Astrocyte of the cerebellum (primary cell): ENCODE results near the gene SSU72.

ENCODE experiments used
- DNase-seq: peaks from one replicate; pipeline ENCODE4 v3.0.0-alpha.2; 2011; ENCODE audit warnings: low read depth
- H3K4me3 ChIP-seq: 2 replicates; pipeline ENCODE4 v1.5.1; 2011; ENCODE audit warnings: mild to moderate bottlenecking, low read depth, low read length, moderate library complexity
- in situ Hi-C: cut with HindIII; loops from 2 replicates; pipeline ENCODE4 v1.10.0; 2017; ENCODE audit warnings: low sequenced_read_pairs
- TF ChIP-seq, protein P1 (sequence below): IDR thresholded peaks from 2 replicates; pipeline ENCODE4 v1.5.1; 2012; ENCODE audit warnings: low read length, low read depth, moderate library complexity, mild to moderate bottlenecking; ENCODE audit errors: missing control alignments

The SSU72 gene

DNA sequence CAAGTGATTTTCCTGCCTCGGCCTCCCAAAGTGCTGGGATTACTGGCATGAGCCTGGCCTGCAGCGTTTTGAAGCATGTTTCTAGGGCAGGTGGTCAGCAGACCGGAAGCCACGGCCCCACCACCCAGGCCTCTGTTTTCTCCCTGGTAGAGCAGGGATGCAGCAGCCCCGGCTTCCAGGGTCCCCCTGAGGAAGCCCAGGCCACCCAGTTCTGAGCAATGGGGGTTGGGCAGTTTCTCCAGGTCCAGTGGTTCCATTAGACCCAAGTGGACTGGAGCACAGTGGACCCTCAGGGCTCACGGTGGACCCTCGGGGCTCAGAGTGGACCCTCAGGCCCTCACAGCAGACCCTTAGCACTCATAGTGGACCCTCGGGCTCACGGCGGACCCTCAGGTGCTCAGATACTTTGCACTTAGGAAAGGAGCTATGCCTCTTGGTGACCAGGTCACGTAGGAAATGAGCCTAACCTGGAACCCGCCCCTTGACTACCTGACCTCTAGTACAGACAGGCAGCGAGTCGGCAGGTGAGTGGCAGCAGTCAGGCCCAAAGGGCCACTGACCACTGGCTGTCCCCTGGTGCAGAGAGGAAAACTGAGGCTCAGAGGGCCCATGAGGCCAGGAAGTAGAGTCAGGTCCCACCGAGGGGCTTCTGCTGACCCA is 29.8 kb upstream of the SSU72 start:
- TF ChIP-seq, protein P1, sequence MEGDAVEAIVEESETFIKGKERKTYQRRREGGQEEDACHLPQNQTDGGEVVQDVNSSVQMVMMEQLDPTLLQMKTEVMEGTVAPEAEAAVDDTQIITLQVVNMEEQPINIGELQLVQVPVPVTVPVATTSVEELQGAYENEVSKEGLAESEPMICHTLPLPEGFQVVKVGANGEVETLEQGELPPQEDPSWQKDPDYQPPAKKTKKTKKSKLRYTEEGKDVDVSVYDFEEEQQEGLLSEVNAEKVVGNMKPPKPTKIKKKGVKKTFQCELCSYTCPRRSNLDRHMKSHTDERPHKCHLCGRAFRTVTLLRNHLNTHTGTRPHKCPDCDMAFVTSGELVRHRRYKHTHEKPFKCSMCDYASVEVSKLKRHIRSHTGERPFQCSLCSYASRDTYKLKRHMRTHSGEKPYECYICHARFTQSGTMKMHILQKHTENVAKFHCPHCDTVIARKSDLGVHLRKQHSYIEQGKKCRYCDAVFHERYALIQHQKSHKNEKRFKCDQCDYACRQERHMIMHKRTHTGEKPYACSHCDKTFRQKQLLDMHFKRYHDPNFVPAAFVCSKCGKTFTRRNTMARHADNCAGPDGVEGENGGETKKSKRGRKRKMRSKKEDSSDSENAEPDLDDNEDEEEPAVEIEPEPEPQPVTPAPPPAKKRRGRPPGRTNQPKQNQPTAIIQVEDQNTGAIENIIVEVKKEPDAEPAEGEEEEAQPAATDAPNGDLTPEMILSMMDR, result no peak
- in situ Hi-C loops, result no loop called here
- no peak overlapping the region for H3K4me3 ChIP-seq
- no peak for DNase-seq

DNA sequence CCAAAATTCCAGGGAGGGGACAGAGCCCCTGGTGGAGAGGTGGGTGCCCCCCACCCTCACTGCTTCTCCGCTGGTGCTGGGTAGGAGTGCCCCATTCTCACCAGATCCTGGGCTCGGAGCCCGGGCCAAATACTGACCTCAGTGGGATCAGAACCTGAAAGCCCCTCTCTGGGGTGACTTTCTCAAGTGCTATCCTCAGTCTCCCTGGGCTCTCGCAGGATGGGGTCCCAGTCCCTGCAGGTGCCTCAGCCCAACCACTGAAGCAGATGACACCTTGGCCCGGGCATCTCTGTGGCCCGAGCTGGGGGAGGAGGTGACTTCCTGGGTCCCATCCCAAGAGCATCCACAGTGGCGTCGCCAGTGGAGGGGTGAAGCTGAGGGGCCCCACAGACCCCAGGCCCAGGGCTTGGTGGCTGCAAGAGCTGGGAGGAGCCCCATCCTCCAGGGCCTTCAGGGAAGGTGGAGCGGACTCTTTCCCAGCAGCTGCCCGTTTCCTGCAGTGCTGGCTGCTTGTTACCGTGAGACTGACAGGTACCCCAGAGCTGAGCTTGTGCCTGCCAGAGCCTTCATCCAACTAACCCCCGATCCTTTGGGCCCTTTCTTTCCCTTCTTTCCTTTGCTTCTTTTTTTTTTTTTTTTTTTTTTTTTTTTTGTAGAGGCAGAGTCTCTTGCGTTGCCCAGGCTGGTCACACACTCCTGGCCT is 29.2 kb upstream of the SSU72 start:
- in situ Hi-C loops, result no loop called here
- H3K4me3 ChIP-seq, result no peak overlapping the region
- TF ChIP-seq, protein P1, result no peak
- no peak for DNase-seq

DNA sequence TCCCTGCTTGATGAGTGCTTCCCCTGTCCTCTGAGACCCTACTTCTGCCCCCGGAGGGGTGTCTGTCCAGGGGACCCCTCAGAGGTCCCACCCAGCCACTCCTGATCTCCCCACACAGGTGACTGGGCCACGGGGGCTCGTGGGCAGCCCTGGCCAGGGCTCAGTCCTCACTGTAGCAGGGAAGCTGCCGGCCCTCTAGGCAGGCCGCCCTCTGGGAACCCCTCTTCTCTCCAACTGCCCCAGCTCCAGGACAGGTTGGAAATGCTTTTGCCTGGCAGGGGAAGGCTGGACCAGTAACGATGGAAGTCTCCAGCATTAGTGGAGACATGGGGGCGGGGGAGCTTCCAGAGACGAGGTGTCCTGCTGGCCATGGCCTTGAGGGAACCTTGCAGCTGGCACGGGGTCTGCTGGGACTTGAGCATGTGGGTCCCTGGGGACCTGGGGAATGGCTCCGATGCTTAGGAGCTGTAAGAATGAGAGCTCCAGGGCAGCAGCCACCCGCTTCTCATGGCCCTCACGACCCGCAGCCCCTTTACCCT is 28.4 kb upstream of the SSU72 start:
- in situ Hi-C loops, result no loop called here

DNA sequence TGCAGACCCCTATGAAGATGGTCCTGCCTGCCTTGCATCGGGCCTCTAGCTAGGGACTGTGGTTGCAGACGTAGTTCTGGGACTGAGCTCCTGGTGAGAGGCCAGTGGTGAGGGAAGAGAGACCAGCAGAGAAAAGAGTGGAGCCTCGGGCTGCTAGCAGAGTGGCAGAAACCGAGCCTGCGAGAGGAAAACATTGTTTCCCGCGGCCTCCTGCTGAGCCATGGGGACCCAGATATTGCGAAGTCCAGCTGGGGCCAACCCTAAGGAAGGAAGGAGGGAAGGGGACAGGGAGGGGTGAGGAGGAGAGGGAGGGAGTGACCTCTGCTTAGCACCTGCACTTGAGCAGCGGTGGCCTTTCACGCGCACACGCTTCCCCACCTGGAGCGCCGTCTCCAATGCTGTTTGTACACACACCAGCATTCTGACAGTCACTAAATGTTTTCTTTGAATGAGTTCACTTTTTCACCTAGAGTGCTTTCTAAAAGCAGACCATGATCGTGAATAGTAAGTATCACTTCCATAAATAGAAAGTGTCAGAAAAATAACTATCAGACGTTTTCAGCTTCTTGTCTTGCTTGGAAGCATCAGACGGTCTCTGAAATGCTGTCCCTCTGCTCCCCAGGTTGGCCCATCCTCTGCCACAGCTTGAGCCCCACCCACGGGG is 27.8 kb upstream of the SSU72 start:
- no peak overlapping the region for H3K4me3 ChIP-seq
- in situ Hi-C loops, result no loop called here
- DNase-seq, result no peak
- TF ChIP-seq, protein P1, result no peak

More for the DNA sequence above, 28.4 kb upstream of the SSU72 start:
- no peak for DNase-seq
- TF ChIP-seq, protein P1, result no peak
- H3K4me3 ChIP-seq, result no peak overlapping the region

DNA sequence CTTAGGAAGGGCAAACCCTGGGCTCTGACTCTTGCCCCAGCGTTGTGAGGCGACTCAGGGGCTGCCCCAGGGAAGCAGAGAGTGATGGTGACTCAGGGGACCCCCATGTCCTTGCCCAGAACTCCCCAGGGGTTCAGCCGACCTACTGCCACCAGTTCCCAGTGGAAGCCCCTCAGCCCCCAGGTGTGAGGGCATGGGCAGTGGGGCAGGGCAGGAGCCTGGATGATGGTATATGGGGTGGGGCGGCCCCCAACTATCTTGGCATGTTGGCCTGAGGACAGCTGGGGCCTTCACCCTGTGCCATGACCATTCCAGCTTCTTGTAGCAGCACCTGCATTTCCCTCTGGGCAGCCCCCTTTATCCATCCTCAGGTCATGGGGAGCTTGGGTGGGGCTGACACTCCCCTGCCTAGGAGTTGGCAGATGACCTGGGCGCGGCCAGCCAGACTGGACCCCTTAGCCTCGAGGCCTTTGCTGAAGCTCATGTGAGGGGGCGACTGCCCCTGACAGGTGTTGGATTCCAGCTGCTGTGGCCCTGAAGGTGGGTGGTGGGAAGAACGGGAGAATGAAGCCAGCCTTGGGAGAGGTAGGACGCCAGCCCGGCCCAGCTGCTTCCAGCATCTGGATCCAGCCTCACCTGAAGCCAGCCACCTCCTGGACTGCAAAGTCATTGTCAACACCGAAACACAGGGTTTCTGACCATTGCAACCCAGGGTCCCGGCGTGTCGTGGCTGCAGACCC is 27.1 kb upstream of the SSU72 start:
- no peak for DNase-seq
- H3K4me3 ChIP-seq, result no peak overlapping the region
- TF ChIP-seq, protein P1, result no peak
- in situ Hi-C loops, result no loop called here
